WTC11 (cell line): ENCODE data around the gene TBC1D22A. TPM values are rescaled to one million over a fixed set of nuclear protein-coding genes. Genes with fewer than 3 reads are reported as not detected.

Experiments used
- ATAC-seq: fragments of 200-7000 bp; cut with Tn5 transposase; 2 replicates; pipeline ENCODE4 v1.10.0; 2021; ENCODE audit warnings: mild to moderate bottlenecking, moderate library complexity
- CTCF ChIA-PET: fragments of 300-600 bp; sonication (Branson Sonifier 250); formaldehyde crosslinking; loops from one replicate; lab custom pipeline; 2021; ENCODE audit warnings: antibody characterized with exemption; lab: Charles Lee
- POLR2A ChIA-PET: fragments of 350-600 bp; sonication (Branson Sonifier 250); formaldehyde crosslinking; loops from one replicate; lab custom pipeline; 2021; ENCODE audit warnings: antibody characterized with exemption; lab: Charles Lee
- DNase-seq: peaks from one replicate; pipeline ENCODE4 v3.0.0; 2021; ENCODE audit warnings: low spot score
- H3K27ac Mint-ChIP-seq: 2 replicates; pipeline ENCODE4 v1.8.0; 2021; ENCODE audit warnings: mixed read lengths
- H3K27me3 Mint-ChIP-seq: 2 replicates; pipeline ENCODE4 v1.8.0; 2021; ENCODE audit warnings: low read depth, mild to moderate bottlenecking, moderate library complexity, mixed read lengths
- H3K36me3 Mint-ChIP-seq: 2 replicates; pipeline ENCODE4 v1.8.0; 2021; ENCODE audit warnings: mixed read lengths
- H3K4me1 Mint-ChIP-seq: 2 replicates; pipeline ENCODE4 v1.8.0; 2022; ENCODE audit warnings: mixed read lengths
- H3K4me3 Mint-ChIP-seq: 2 replicates; pipeline ENCODE4 v1.8.0; 2021; ENCODE audit warnings: mild to moderate bottlenecking, moderate library complexity, mixed read lengths
- H3K9me3 Mint-ChIP-seq: 2 replicates; pipeline ENCODE4 v1.8.0; 2021; ENCODE audit warnings: mixed read lengths
- ATF1 ChIP-seq: sonication (generic); formaldehyde crosslinking; IDR thresholded peaks from 2 replicates; pipeline ENCODE4 v1.8.1; 2023; ENCODE audit warnings: mild to moderate bottlenecking, moderate library complexity, missing genetic modification reagents
- CREB1 ChIP-seq: sonication (generic); formaldehyde crosslinking; IDR thresholded peaks from 2 replicates; pipeline ENCODE4 v1.8.0; 2023; ENCODE audit warnings: mild to moderate bottlenecking, missing genetic modification reagents
- E2F1 ChIP-seq: sonication (generic); formaldehyde crosslinking; IDR thresholded peaks from 2 replicates; pipeline ENCODE4 v1.8.0; 2022; ENCODE audit warnings: mild to moderate bottlenecking, missing genetic modification reagents
- ELF4 ChIP-seq: sonication (generic); formaldehyde crosslinking; IDR thresholded peaks from 2 replicates; pipeline ENCODE4 v1.8.1; 2022; ENCODE audit warnings: low read depth, mild to moderate bottlenecking, moderate library complexity, missing genetic modification reagents
- JAZF1 ChIP-seq: fragments of 250-450 bp; sonication (Bioruptor Pico); IDR thresholded peaks from 2 replicates; pipeline ENCODE4 v1.9.0; 2021; ENCODE audit warnings: moderate library complexity, mild to moderate bottlenecking, inconsistent platforms
- MAX ChIP-seq: sonication (generic); formaldehyde crosslinking; IDR thresholded peaks from 2 replicates; pipeline ENCODE4 v1.8.0; 2022; ENCODE audit warnings: mild to moderate bottlenecking, missing genetic modification reagents
- MXD4 ChIP-seq: fragments of 250-450 bp; sonication (Bioruptor Pico); IDR thresholded peaks from 2 replicates; pipeline ENCODE4 v1.8.0; 2021; ENCODE audit warnings: mild to moderate bottlenecking, moderate library complexity, borderline replicate concordance
- NFYB ChIP-seq: sonication (generic); formaldehyde crosslinking; conservative IDR thresholded peaks from 2 replicates; pipeline ENCODE4 v1.8.0; 2022; ENCODE audit warnings: low read depth, missing genetic modification reagents
- NR2C2 ChIP-seq: sonication (generic); formaldehyde crosslinking; IDR thresholded peaks from 2 replicates; pipeline ENCODE4 v1.8.0; 2022; ENCODE audit warnings: mild to moderate bottlenecking, missing genetic modification reagents
- OVOL2 ChIP-seq: fragments of 250-450 bp; sonication (Bioruptor Pico); IDR thresholded peaks from 2 replicates; pipeline ENCODE4 v1.9.0; 2021; ENCODE audit warnings: mild to moderate bottlenecking, borderline replicate concordance
- RELA ChIP-seq: sonication (generic); formaldehyde crosslinking; IDR thresholded peaks from 2 replicates; pipeline ENCODE4 v1.8.1; 2022; ENCODE audit warnings: missing genetic modification reagents, mild to moderate bottlenecking, borderline replicate concordance
- SMAD4 ChIP-seq: sonication (generic); formaldehyde crosslinking; IDR thresholded peaks from 2 replicates; pipeline ENCODE4 v1.8.0; 2022; ENCODE audit warnings: mild to moderate bottlenecking, missing genetic modification reagents
- STAT6 ChIP-seq: sonication (generic); formaldehyde crosslinking; conservative IDR thresholded peaks from 2 replicates; pipeline ENCODE4 v1.8.1; 2023; ENCODE audit warnings: mild to moderate bottlenecking, low read depth, missing genetic modification reagents, moderate library complexity
- ZNF425 ChIP-seq: fragments of 250-450 bp; sonication (Bioruptor Pico); conservative IDR thresholded peaks from 2 replicates; pipeline ENCODE4 v1.9.0; 2021; ENCODE audit warnings: mild to moderate bottlenecking
- total RNA-seq: library from RNA; stranded (reverse); gene quantifications from 3 replicates; pipeline ENCODE4 v1.2.3, GENCODE V29; 2021
- TF ChIP-seq, protein P1 (sequence below): sonication (generic); formaldehyde crosslinking; IDR thresholded peaks from 2 replicates; pipeline ENCODE4 v1.8.1; 2023; ENCODE audit warnings: mild to moderate bottlenecking, missing genetic modification reagents, borderline replicate concordance
- TF ChIP-seq, protein P2 (sequence below): sonication (generic); formaldehyde crosslinking; IDR thresholded peaks from 2 replicates; pipeline ENCODE4 v1.8.1; 2022; ENCODE audit warnings: low read depth, mild to moderate bottlenecking, moderate library complexity, missing genetic modification reagents, borderline replicate concordance
- TF ChIP-seq, protein P3 (sequence below): fragments of 200-600 bp; IDR thresholded peaks from 2 replicates; pipeline ENCODE4 v1.8.0; 2022; ENCODE audit warnings: antibody characterized with exemption
- TF ChIP-seq, protein P4 (sequence below): sonication (generic); formaldehyde crosslinking; IDR thresholded peaks from 2 replicates; pipeline ENCODE4 v1.8.1; 2022; ENCODE audit warnings: mild to moderate bottlenecking, missing genetic modification reagents, moderate library complexity, borderline replicate concordance
- TF ChIP-seq, protein P5 (sequence below): sonication (generic); formaldehyde crosslinking; IDR thresholded peaks from 2 replicates; pipeline ENCODE4 v1.8.1; 2023; ENCODE audit warnings: mild to moderate bottlenecking, missing genetic modification reagents

TBC1D22A gene
- total RNA-seq, 1 experiment from 2014 or later: 18.1 TPM

- TF ChIP-seq, protein P1, sequence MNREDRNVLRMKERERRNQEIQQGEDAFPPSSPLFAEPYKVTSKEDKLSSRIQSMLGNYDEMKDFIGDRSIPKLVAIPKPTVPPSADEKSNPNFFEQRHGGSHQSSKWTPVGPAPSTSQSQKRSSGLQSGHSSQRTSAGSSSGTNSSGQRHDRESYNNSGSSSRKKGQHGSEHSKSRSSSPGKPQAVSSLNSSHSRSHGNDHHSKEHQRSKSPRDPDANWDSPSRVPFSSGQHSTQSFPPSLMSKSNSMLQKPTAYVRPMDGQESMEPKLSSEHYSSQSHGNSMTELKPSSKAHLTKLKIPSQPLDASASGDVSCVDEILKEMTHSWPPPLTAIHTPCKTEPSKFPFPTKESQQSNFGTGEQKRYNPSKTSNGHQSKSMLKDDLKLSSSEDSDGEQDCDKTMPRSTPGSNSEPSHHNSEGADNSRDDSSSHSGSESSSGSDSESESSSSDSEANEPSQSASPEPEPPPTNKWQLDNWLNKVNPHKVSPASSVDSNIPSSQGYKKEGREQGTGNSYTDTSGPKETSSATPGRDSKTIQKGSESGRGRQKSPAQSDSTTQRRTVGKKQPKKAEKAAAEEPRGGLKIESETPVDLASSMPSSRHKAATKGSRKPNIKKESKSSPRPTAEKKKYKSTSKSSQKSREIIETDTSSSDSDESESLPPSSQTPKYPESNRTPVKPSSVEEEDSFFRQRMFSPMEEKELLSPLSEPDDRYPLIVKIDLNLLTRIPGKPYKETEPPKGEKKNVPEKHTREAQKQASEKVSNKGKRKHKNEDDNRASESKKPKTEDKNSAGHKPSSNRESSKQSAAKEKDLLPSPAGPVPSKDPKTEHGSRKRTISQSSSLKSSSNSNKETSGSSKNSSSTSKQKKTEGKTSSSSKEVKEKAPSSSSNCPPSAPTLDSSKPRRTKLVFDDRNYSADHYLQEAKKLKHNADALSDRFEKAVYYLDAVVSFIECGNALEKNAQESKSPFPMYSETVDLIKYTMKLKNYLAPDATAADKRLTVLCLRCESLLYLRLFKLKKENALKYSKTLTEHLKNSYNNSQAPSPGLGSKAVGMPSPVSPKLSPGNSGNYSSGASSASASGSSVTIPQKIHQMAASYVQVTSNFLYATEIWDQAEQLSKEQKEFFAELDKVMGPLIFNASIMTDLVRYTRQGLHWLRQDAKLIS (CRISPR knock-in tag): no peak
- TF ChIP-seq MXD4 (CRISPR knock-in tag) (no peak), JAZF1 (CRISPR knock-in tag) (no peak), STAT6 (CRISPR knock-in tag) (no peak), NR2C2 (CRISPR knock-in tag) (no peak), RELA (CRISPR knock-in tag) (no peak), ATF1 (CRISPR knock-in tag) (no peak), SMAD4 (CRISPR knock-in tag) (no peak)
- TF ChIP-seq, protein P2, sequence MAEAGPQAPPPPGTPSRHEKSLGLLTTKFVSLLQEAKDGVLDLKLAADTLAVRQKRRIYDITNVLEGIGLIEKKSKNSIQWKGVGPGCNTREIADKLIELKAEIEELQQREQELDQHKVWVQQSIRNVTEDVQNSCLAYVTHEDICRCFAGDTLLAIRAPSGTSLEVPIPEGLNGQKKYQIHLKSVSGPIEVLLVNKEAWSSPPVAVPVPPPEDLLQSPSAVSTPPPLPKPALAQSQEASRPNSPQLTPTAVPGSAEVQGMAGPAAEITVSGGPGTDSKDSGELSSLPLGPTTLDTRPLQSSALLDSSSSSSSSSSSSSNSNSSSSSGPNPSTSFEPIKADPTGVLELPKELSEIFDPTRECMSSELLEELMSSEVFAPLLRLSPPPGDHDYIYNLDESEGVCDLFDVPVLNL: no peak
- TF ChIP-seq, protein P3, sequence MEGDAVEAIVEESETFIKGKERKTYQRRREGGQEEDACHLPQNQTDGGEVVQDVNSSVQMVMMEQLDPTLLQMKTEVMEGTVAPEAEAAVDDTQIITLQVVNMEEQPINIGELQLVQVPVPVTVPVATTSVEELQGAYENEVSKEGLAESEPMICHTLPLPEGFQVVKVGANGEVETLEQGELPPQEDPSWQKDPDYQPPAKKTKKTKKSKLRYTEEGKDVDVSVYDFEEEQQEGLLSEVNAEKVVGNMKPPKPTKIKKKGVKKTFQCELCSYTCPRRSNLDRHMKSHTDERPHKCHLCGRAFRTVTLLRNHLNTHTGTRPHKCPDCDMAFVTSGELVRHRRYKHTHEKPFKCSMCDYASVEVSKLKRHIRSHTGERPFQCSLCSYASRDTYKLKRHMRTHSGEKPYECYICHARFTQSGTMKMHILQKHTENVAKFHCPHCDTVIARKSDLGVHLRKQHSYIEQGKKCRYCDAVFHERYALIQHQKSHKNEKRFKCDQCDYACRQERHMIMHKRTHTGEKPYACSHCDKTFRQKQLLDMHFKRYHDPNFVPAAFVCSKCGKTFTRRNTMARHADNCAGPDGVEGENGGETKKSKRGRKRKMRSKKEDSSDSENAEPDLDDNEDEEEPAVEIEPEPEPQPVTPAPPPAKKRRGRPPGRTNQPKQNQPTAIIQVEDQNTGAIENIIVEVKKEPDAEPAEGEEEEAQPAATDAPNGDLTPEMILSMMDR: no peak
- TF ChIP-seq, protein P4, sequence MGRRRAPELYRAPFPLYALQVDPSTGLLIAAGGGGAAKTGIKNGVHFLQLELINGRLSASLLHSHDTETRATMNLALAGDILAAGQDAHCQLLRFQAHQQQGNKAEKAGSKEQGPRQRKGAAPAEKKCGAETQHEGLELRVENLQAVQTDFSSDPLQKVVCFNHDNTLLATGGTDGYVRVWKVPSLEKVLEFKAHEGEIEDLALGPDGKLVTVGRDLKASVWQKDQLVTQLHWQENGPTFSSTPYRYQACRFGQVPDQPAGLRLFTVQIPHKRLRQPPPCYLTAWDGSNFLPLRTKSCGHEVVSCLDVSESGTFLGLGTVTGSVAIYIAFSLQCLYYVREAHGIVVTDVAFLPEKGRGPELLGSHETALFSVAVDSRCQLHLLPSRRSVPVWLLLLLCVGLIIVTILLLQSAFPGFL (CRISPR knock-in tag): no peak
- TF ChIP-seq, all 79 proteins: peak for 0
These were observed 256.8 kb downstream of the TBC1D22A start (continued) for GRCh38 chr22:47019012-47019790.

GRCh38 chr22:47020166-47020565 is 257.7 kb downstream of the TBC1D22A start:
- Mint-ChIP-seq H3K9me3 (peaks cover 21% of the 10 kb centered on the region), H3K4me3 (no peak overlapping the region), H3K4me1 (peaks cover 10% of the 10 kb centered on the region), H3K36me3 (peaks cover 25% of the 10 kb centered on the region), H3K27ac (no peak overlapping the region), H3K27me3 (no peaks in the 10 kb centered on the region; the same call in 1 of the 2 replicates)
- DNase-seq: no peak
- ATAC-seq: no peak
- ChIA-PET CTCF (no interaction called here), POLR2A (no interaction called here)
- TF ChIP-seq CREB1 (CRISPR knock-in tag) (no peak), ZNF425 (no peak), NFYB (CRISPR knock-in tag) (no peak), MXD4 (CRISPR knock-in tag) (no peak), OVOL2 (CRISPR knock-in tag) (no peak), MAX (CRISPR knock-in tag) (no peak), ELF4 (CRISPR knock-in tag) (no peak), E2F1 (no peak)
- TF ChIP-seq, protein P5, sequence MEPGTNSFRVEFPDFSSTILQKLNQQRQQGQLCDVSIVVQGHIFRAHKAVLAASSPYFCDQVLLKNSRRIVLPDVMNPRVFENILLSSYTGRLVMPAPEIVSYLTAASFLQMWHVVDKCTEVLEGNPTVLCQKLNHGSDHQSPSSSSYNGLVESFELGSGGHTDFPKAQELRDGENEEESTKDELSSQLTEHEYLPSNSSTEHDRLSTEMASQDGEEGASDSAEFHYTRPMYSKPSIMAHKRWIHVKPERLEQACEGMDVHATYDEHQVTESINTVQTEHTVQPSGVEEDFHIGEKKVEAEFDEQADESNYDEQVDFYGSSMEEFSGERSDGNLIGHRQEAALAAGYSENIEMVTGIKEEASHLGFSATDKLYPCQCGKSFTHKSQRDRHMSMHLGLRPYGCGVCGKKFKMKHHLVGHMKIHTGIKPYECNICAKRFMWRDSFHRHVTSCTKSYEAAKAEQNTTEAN (CRISPR knock-in tag): no peak
